ENCODE data around the gene LTB4R2.

DNA sequence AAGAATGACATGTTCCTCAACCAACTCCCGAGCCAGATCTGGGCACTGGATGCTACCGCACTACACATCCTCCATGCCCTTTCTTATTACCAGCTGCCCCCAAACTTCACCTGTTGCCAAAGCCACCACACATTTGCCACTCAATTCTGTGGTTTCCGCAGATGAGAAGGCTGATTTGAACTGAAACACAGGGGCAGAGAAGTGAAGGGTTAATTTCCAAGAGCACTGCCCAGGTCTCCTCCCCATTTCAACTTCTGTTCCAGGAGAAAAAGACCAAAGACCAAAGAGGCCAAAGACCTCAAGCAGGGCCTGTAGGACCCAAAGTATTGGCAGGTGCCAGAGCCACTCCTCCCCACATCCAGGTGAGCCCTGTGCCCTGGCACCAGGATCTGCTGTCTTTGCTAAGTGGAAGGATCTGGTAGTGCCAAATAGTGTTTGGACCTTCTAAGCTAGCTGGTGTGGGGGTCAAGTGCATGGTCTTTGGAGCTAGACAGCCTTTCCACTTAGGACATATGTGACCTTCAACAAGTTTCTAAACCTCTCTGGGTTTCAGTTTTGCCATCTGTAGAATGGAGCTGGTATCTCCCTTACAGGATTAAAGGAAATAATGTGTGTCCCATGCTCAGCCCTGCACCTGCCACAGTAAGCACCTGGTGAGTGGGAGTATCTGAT lies 18.4 kb upstream of the LTB4R2 start:
- TF ChIP-seq, protein P1, sequence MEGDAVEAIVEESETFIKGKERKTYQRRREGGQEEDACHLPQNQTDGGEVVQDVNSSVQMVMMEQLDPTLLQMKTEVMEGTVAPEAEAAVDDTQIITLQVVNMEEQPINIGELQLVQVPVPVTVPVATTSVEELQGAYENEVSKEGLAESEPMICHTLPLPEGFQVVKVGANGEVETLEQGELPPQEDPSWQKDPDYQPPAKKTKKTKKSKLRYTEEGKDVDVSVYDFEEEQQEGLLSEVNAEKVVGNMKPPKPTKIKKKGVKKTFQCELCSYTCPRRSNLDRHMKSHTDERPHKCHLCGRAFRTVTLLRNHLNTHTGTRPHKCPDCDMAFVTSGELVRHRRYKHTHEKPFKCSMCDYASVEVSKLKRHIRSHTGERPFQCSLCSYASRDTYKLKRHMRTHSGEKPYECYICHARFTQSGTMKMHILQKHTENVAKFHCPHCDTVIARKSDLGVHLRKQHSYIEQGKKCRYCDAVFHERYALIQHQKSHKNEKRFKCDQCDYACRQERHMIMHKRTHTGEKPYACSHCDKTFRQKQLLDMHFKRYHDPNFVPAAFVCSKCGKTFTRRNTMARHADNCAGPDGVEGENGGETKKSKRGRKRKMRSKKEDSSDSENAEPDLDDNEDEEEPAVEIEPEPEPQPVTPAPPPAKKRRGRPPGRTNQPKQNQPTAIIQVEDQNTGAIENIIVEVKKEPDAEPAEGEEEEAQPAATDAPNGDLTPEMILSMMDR (IDR thresholded peaks at IDR 0.05) = no peak
- TF ChIP-seq EZH2phosphoT487 (IDR thresholded peaks at IDR 0.05) = no peak
